ENCODE data around the gene CD274. TPM values are rescaled to one million over a fixed set of nuclear protein-coding genes. Genes with fewer than 3 reads are reported as not detected.
A peak's percentile ranks its signal among the peaks of the same experiment; 100 is the strongest.

CD274 gene
- total RNA-seq, 2 experiments from 2014 or later, result 14.2 to 15.0 TPM

DNA sequence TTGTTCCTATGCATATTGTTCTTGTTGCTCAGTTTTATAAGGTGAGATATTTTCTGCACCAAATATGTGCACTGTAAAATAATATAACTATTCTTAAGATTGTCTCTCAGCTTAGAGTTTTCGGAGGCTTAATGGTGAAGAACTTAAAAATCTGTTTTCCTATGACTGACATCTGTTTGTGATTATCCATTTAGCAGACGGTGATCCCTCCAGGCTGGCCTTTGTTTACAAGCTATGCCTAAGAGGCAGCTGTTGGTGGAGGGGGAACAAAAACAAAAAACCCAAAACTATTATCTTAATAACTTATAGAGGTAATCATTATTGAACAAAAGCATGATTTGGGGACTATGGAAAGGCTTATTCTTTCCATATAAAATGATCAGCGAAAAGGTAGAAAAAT lies 60.6 kb downstream of the CD274 start:
- Mint-ChIP-seq H3K4me1 (ENCODE audit: low read depth) (peaks cover 31% of the 10 kb centered on the region), H3K36me3 (ENCODE audit: low read depth) (no peaks in the 10 kb centered on the region), H3K27ac (no peak overlapping the region), H3K4me3 (no peak overlapping the region), H3K9me3 (no peaks in the 10 kb centered on the region), H3K27me3 (ENCODE audit: low read depth) (no peaks in the 10 kb centered on the region)
- CTCF ChIA-PET, result interaction anchor here (0.5 to 2.2 kb wide), 9 partner anchors 18 to 325 kb away, joined by 3 to 15 read pairs (median 5); partner anchors contain the start of gene INSL6
- DNase-seq, result no peak
- intact Hi-C loops (cut with micrococcal nuclease), result loop anchor here (1.0 to 5.0 kb wide), 9 partner anchors 7 to 331 kb away; no protein-coding TSS in a partner anchor

DNA sequence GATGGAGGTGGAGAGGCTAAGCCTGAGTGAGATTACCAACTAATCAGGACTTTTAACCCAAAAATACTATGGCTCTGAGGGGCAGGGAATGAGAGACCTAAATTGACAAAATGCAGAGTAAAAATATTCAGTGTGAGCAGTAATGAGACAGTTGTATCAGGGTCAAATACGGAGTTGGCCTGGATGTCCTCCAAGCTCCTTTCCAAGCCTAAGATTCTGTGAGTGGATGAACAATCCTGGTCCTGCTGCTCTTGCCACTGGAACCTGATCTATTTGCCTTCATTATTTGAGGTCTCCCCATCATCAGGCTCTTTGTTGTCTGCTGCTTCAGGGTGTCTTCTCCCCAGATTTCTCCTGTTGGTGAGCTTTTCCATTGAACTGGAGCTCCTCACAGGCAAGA lies 61.1 kb downstream of the CD274 start:
- H3K4me1 Mint-ChIP-seq (ENCODE audit: low read depth), result peaks cover 31% of the 10 kb centered on the region
- no peak overlapping the region for H3K4me3 Mint-ChIP-seq
- no peaks in the 10 kb centered on the region for H3K27me3 Mint-ChIP-seq (ENCODE audit: low read depth)
- DNase-seq, result no peak
- CTCF ChIA-PET, result interaction anchor here (0.6 to 2.2 kb wide), 7 partner anchors 18 to 325 kb away, joined by 3 to 15 read pairs (median 5); partner anchors contain the start of genes CD274 and INSL6
- intact Hi-C loops (cut with micrococcal nuclease), result loop anchor here (2.0 to 5.0 kb wide), 3 partner anchors 51 to 331 kb away; no protein-coding TSS in a partner anchor
- no peaks in the 10 kb centered on the region for H3K9me3 Mint-ChIP-seq
- no peak overlapping the region for H3K27ac Mint-ChIP-seq
- H3K36me3 Mint-ChIP-seq (ENCODE audit: low read depth), result no peaks in the 10 kb centered on the region

DNA sequence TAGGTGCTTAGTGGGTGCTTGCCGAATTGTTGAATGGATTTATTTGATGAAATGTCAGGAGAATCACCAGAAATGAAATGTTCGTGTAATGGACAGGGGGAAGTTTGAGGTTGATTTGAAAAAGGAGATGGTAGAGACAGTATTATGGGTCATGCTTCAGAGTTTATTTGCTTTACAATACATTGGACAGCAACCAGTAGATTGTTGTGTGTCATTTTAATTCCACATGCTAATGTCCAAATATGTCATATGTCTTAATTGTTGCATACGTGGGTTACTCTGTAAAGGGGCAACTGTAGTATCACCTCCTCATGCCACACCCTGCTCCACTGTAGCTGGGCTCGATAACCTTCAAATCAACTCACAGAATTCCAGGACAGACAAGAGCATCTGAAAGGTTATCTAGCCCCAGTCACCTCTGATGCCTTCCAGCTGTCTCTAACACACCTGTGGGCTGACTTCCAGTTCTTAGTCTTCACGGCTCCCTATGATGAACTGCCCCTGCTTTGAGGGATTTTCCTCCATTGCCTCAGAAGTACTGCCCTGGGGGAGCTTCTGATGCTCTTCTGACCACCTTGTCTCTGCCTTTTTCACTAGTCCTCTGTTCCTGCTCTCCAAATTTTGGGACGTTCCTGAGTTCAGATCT lies 61.7 kb downstream of the CD274 start:
- Mint-ChIP-seq H3K4me3 (no peak overlapping the region), H3K4me1 (ENCODE audit: low read depth) (peaks cover 31% of the 10 kb centered on the region), H3K9me3 (no peaks in the 10 kb centered on the region), H3K36me3 (ENCODE audit: low read depth) (no peaks in the 10 kb centered on the region), H3K27me3 (ENCODE audit: low read depth) (no peaks in the 10 kb centered on the region), H3K27ac (no peak overlapping the region)
- no peak for DNase-seq
- intact Hi-C loops (cut with micrococcal nuclease), result loop anchor here (2.0 to 5.0 kb wide), 3 partner anchors 51 to 330 kb away; no protein-coding TSS in a partner anchor
- CTCF ChIA-PET, result interaction anchor here (0.6 to 2.1 kb wide), 5 partner anchors 19 to 326 kb away, joined by 3 to 12 read pairs (median 5); partner anchors contain the start of genes CD274 and INSL6

DNA sequence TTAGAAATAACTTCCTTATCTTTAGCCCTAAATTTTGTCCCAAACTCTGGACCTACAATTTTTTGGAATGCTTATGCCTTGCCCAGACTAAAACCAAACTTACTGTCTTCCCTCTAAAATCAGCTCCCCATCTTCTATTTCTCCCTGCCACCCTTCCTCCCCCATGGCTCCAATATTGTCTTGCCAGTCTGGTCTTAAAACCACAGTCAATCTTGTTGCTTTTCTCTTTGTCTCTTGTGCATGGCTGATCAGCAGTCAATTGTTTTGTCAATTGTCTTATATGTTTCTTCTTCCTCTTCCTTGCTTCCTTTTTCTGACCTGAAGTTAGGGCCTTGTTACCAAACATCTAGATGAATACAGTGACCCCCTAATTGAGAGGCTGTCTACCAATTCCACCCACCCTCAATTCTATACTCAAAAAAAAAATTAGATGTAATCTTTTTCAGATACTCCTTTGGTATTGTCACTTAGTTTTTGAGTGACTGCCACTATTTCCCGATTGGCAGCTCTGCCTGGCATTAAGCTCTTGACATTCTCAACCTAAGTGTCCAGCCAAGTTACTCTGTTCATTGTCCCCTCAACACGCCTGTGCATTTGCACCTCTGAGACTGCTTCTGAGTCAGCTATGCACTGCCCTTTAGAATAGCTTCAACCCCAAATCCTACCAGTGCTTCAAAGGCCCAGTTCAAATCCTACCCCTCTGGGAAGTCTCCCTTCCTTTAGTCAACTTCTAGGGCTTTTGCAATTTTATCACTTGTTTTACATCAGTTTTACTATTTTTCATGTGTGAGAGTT lies 62.5 kb downstream of the CD274 start:
- H3K36me3 Mint-ChIP-seq (ENCODE audit: low read depth), result no peaks in the 10 kb centered on the region
- no peak overlapping the region for H3K27ac Mint-ChIP-seq
- no peaks in the 10 kb centered on the region for H3K27me3 Mint-ChIP-seq (ENCODE audit: low read depth)
- no peak for DNase-seq
- H3K4me3 Mint-ChIP-seq, result no peak overlapping the region
- intact Hi-C loops (cut with micrococcal nuclease), result loop anchor here (5.0 kb wide), 2 partner anchors 249 to 329 kb away; no protein-coding TSS in a partner anchor
- CTCF ChIA-PET, result interaction anchor here (1.0 kb wide), 1 partner anchor 46 kb away, joined by 3 read pairs; no protein-coding TSS in a partner anchor
- no peaks in the 10 kb centered on the region for H3K9me3 Mint-ChIP-seq
- peaks cover 35% of the 10 kb centered on the region for H3K4me1 Mint-ChIP-seq (ENCODE audit: low read depth)

DNA sequence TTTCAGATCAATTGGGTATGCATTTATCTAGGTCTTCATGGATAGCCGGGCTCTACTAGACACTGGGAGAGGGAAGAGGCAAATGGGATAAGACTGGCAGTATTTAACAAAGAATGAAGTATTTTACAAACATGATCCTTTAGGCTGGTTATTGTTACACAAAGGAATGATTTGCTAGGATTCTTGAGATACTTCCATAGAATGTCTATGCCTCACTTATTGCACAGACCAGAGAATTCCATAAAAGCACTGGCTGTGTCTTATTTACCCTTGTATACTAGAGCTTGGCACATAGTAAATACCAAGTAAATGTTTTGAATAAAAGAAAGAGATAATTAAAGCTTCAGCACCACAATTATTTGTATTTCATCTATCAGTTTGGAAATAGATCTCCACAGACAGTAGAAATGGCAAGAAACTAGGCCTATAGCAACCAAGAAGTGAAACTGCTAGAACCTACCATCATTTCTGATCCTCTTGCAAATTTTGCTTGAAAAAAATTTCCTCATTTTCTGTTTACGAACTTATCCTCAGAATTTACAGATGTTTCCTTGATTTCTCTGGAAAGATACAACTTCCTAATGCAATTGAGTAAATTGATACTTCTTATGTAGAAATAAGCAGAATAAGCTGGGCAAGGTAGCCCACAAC lies 63.7 kb downstream of the CD274 start:
- no peaks in the 10 kb centered on the region for H3K9me3 Mint-ChIP-seq
- no peak overlapping the region for H3K4me3 Mint-ChIP-seq
- peaks cover 47% of the 10 kb centered on the region for H3K4me1 Mint-ChIP-seq (ENCODE audit: low read depth)
- intact Hi-C loops (cut with micrococcal nuclease), result loop anchor here (5.0 kb wide), 2 partner anchors 248 to 328 kb away; no protein-coding TSS in a partner anchor
- no peak overlapping the region for H3K27ac Mint-ChIP-seq
- CTCF ChIA-PET, result no interaction called here
- no peak for DNase-seq
- no peaks in the 10 kb centered on the region for H3K27me3 Mint-ChIP-seq (ENCODE audit: low read depth)
- no peaks in the 10 kb centered on the region for H3K36me3 Mint-ChIP-seq (ENCODE audit: low read depth)

DNA sequence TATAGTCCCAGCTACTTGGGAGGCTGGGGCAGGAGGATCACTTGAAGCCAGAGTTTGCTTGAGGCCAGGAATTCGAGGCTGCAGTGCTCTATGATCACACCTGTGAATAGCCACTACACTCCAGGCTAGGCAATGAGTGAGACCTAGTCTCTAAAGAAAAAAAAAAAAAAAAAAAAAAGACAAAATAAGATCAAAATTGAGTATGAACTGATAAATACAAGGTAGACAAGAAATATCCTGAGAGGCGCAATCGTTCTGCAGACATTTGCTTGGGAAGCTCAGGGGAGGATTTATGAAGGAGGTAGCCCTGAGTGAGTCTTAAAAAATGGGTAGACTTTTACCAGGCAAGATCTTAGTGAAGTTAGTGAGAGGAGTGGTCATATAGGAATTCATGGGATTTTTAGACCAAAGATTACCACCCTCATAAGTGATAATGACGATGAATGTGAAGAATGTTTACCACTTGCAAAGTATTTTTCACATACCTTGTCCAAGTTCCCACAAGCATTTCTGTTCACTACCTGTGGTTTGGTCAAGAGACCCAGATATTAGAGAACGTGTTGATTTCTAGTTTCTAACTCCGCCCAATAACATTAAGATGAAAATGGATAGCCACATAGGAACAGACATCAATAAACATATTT lies 64.4 kb downstream of the CD274 start:
- H3K36me3 Mint-ChIP-seq (ENCODE audit: low read depth), result no peaks in the 10 kb centered on the region
- no peak overlapping the region for H3K27ac Mint-ChIP-seq
- CTCF ChIA-PET, result no interaction called here

DNA sequence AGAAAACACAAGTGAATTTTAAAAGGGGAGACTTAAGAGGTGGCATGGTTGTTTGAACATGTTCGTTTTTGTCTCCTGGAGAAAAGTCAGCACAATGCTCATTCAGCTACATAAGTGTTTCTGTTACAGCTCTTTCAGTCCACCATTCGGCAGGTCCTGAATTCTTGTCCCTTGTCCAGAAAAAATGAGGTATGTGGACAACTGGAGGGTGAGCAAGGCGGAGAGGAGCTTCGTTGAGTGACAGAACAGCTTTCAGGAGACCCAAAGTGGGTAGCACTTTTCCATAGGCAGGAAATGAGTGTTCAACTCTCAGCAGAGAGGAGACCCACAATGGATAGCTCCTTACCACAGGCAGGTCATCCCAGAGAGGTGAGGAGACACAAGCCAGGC lies 64.9 kb downstream of the CD274 start:
- no peaks in the 10 kb centered on the region for H3K9me3 Mint-ChIP-seq
- intact Hi-C loops (cut with micrococcal nuclease), result no loop called here
- H3K4me3 Mint-ChIP-seq, result no peak overlapping the region
- DNase-seq, result no peak
- H3K27ac Mint-ChIP-seq, result no peak overlapping the region
- no peaks in the 10 kb centered on the region for H3K36me3 Mint-ChIP-seq (ENCODE audit: low read depth)
- CTCF ChIA-PET, result no interaction called here
- no peaks in the 10 kb centered on the region for H3K27me3 Mint-ChIP-seq (ENCODE audit: low read depth)
- peaks cover 43% of the 10 kb centered on the region for H3K4me1 Mint-ChIP-seq (ENCODE audit: low read depth)

More for the DNA sequence above, 64.4 kb downstream of the CD274 start:
- DNase-seq, result no peak
- intact Hi-C loops (cut with micrococcal nuclease), result loop anchor here (5.0 kb wide), 2 partner anchors 248 to 328 kb away; no protein-coding TSS in a partner anchor
- no peak overlapping the region for H3K4me3 Mint-ChIP-seq
- peaks cover 48% of the 10 kb centered on the region for H3K4me1 Mint-ChIP-seq (ENCODE audit: low read depth)
- no peaks in the 10 kb centered on the region for H3K27me3 Mint-ChIP-seq (ENCODE audit: low read depth)
- H3K9me3 Mint-ChIP-seq, result no peaks in the 10 kb centered on the region

DNA sequence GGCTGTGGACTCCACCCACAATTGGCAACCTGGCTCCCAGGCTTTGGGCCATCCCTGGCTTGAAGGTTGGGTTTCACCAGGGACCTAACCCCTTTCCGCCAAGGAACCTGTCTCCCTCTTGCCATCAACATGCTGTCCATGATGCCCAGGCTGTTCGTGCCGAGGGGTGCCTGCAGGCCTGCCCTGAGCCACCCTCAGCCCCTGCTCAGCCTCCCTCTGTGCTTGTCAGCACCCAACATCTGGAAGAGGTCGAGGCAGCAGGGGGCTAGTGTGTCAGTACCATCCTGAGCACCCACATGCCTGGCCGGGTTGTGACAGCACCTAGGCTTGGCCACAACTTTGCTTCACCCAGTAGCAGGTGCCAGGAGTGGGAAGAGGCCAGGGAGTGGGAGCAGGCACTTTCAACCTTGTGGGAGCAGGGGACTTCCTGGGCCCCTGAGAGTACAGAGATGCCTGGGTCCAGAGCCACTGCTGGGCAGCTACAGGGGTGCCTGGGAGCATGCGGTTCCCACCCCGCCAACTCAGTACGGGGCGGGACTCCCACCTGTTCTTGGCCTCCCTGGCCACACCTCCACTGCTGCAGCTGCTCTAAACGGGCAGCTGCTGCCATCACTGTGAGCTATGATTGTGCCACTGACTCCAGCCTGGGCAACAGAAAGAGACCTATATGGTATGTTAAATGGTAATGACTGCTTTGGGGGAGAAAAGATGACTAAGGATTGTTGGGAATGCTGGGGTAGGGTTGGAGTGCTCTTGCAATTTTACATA lies 66.3 kb downstream of the CD274 start:
- H3K4me1 Mint-ChIP-seq (ENCODE audit: low read depth), result peaks cover 30% of the 10 kb centered on the region
- no peak overlapping the region for H3K4me3 Mint-ChIP-seq
- no peaks in the 10 kb centered on the region for H3K27me3 Mint-ChIP-seq (ENCODE audit: low read depth)
- intact Hi-C loops (cut with micrococcal nuclease), result no loop called here
- no peaks in the 10 kb centered on the region for H3K9me3 Mint-ChIP-seq
- no peak for DNase-seq
- no peak overlapping the region for H3K27ac Mint-ChIP-seq
- no peaks in the 10 kb centered on the region for H3K36me3 Mint-ChIP-seq (ENCODE audit: low read depth)
- CTCF ChIA-PET, result no interaction called here

DNA sequence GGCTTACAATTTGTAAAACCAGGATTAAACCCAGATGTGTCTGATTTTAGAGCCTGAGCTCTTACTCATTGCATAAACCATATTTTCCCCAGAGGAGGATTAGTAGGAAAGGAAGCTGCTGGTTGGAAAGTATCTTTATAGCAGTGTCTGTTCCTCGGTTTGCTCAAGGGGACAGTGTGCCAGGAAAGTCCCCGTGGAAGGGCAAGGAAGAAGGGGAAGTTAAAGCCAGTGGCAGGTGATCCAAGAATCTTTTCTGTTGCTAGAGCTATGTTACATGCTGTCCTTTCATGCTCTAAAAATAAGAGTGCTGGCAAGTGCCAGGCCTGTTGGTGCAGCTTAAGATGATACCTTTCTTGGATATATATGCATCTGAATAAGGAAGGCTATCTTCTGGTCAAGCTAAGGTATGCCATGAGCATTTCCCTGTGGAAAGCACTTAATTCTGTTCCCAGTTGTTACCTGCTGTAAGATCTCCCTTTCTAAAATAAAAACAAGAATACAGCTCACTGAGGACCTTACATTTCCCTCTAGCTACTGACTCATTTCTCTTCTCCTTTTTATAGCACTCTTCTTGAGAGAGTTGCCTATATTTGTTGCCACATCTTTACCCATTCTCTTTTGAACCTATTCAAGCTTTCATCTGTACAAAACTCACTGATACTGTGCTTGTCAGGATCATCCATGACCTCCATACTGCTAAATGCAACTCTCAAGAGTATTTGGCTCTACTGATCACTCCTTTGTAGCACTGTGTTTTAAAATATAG lies 68.0 kb downstream of the CD274 start:
- CTCF ChIA-PET, result interaction anchor here (0.6 to 1.2 kb wide), 9 partner anchors 12 to 1199 kb away, joined by 3 to 5 read pairs (median 3); no protein-coding TSS in a partner anchor
- Mint-ChIP-seq H3K36me3 (ENCODE audit: low read depth) (no peaks in the 10 kb centered on the region), H3K4me1 (ENCODE audit: low read depth) (peaks cover 23% of the 10 kb centered on the region), H3K4me3 (no peak overlapping the region), H3K9me3 (no peaks in the 10 kb centered on the region), H3K27me3 (ENCODE audit: low read depth) (no peaks in the 10 kb centered on the region), H3K27ac (peak overlapping the region; percentile 27)
- DNase-seq, result no peak
- intact Hi-C loops (cut with micrococcal nuclease), result loop anchor here (1.0 kb wide), 3 partner anchors 8 to 69 kb away; partner anchors contain the start of gene PDCD1LG2

DNA sequence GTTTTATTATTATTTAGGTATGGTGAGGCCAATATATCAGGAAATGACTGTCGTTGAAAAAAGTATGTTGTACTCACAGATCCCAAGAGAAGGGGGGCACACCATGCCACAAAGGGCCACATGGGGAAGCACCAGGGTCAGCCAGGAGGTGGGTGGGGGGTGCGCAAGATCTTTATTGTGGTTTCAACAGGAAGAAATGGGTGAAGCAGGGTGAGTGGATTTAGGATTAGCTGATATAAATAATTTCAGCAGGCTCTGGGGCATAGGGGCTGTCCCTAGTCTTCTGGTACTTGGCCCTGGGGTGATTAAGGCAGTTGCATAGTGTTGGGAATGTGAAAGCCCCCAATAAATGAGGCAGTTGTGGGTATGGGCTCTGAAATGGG lies 68.6 kb downstream of the CD274 start:
- H3K4me3 Mint-ChIP-seq, result no peak overlapping the region
- intact Hi-C loops (cut with micrococcal nuclease), result loop anchor here (1.0 kb wide), 3 partner anchors 9 to 68 kb away; partner anchors contain the start of gene PDCD1LG2
- H3K27me3 Mint-ChIP-seq (ENCODE audit: low read depth), result no peaks in the 10 kb centered on the region
- peak; percentile 67 for DNase-seq
- H3K36me3 Mint-ChIP-seq (ENCODE audit: low read depth), result no peaks in the 10 kb centered on the region
- H3K27ac Mint-ChIP-seq, result peak overlapping the region; percentile 27
- H3K4me1 Mint-ChIP-seq (ENCODE audit: low read depth), result peaks cover 23% of the 10 kb centered on the region
- H3K9me3 Mint-ChIP-seq, result no peaks in the 10 kb centered on the region
- CTCF ChIA-PET, result interaction anchor here (0.9 to 1.2 kb wide), 4 partner anchors 14 to 70 kb away, joined by 3 to 4 read pairs (median 3); no protein-coding TSS in a partner anchor
